Midbrain (tissue), 1 donor: ENCODE results near the gene ZNF184.

Source experiments
- DNase-seq: peaks from one replicate; lab custom pipeline; 2025; lab: John Stamatoyannopoulos, UW

ZNF184 gene

DNA sequence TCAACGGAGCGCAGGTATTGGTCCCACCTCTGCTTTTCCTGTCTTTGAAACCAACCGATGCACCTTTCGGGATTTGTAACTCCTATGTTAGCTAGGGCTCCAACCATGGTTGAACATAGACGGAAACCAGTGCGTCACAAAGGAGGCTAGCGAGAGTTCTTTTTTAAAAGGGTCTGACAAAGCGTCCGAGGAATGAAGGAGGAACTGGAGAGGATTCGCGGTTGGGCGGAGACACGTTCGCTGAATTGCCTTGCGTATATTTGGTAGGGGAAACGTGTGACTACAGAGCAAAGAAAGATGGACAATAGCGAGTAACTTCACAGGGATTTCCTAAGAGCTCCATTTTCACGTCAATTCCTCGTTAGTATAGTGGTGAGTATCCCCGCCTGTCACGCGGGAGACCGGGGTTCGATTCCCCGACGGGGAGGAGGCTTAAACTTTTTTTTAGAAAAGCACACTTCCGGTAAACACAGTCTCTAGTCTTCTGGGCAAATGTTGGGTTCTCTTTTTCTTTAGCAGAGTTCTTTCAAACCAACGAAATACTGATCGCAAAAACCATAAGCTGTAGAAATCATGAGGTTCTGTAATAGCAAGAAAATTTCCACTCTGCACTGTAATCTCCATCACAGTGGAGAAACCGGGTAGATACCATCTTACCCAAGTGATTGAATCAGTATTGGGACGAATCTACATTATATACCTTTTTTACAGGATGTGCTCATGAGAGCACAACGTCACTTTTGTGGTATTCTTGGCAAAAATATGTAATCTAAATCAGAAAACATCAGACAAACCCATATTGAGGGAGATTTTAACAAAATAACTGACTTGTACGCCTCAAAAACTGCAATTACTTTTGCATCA is 6.6 kb upstream of the ZNF184 start:
- DNase-seq: peak; percentile 87

DNA sequence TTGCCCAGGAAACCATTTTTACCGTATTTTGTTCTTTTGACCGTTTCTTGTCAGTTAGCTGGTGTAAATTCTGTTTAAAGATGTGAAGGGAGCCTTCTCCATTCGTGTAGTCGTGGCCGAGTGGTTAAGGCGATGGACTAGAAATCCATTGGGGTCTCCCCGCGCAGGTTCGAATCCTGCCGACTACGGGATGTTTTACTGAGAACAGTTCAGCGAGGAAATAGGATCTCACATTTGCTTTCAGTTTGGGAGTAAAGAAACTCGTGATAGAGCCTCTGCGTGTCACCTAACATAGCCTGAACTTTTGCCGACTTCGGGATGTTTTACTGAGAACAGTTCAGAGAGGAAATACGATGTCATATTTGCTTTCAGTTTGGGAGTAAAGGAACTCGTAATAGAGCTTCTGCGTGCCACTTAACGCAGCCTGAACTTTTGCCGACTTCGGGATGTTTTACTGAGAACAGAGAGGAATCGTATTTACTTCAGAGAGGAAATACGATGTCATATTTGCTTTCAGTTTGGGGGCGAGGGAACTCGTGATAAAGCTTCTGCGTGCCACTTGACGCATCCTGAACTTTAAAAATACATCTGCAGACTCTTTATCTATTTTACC is 5.9 kb upstream of the ZNF184 start:
- peak; percentile 93 for DNase-seq

DNA sequence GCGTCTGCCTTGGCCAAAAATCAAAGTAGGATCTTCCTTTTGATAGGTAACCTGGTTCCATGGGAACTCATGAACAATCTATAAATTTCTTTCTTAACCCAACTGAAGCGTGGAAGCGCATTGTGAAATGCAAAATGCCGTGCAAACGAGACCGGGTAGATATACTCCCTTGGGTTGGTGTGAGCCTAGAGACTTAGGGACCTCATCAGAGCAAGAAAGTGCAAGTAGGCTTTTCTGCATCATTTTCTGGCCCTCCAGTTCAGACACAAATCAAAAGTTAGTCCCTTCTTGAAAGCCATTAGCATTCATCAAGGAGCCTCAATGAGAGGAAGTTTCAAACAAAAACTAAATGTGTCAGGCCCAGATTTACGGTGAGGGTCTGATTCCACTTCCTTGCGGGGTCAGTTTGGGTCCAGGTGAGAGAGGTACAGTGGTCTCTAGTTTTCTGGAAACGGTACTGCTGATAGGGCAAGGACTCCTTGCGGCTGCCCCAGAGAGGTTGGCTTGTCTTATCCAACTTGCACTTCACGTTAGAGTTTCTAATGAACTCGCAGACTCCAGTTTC is 5.3 kb upstream of the ZNF184 start:
- DNase-seq: no peak

DNA sequence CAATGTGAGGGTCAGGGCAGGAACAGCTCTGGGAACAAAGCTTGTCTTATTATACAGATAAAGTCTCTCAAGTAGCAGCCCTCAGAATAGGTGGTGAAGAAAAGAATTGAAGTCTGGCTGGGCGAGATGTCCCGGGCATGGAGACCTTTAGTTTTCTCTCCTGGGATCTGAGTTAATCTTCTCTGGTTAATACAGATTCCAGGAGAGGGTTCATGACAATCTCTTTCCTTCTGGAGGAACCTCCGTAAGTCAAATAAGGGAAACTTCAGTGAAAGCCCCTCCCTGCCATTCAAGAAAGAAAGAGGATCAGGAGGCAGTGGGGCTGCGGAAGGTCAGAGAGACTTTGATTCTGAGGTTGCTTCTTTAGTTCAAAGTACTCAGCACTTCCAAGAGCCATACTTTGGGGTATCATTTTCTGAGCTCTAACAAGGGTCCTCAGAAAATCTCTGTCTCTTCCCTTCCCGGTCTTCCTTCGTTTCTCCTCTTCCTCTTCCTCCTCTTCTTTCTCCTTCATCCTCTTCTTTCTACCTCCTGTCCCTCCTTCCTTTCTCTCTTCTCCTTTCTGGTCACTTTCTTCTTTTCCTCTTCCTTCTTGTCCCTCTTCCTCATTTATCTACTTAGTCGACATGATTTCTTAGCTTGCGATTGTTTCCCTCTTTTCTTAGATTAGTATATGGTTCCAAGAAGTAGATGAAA is 4.6 kb upstream of the ZNF184 start:
- DNase-seq: no peak

DNA sequence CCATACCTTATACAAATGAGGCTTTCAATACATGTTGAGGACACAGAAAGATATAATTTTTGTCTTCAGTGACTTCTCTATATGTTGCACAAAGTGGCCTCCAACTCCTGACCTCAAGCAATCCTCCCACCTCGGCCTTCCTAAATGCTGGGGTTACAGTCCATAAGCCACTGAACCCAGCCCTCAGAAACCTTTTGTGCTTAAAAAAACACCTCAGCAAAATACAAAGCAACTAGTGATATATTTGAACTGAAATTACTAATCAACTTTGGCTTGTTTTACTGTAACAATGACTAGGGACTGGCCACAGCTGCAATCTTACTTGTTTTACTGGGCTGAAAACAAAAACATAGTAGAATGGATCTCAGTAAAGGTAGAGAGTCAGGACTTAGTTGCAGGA is 3.2 kb upstream of the ZNF184 start:
- no peak for DNase-seq

DNA sequence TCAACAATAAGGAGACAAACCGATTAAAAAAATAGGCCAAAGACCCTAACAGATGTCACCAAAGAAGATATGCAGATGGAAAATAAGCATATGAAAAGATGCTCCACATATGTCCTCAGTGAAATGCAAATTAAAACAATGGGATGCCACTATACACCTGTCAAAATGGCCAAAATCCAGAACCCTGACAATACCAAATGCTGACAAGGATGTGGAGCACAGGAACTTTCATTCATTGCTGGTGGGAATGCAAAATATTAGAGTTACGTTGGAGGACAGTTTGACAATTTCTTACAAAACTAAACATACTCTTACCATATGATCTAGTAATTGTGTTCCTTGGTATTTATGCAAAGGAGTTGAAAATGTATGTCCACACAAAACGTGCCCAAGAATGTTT is 1.8 kb upstream of the ZNF184 start:
- no peak for DNase-seq

DNA sequence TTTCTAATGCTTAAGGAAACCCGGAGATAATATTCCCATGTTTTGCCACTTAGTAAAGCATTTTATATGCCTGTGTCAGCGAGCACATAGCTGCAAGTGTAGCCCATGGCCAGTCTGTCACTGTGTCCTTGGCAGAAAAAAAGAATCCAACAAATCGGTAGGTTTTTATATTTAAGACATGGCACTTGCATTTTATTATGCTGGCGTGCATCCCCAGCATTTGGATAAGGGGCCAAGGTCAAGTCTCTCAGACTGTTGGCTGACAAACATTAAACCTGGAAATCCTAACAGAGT is 1.2 kb upstream of the ZNF184 start:
- no peak for DNase-seq

DNA sequence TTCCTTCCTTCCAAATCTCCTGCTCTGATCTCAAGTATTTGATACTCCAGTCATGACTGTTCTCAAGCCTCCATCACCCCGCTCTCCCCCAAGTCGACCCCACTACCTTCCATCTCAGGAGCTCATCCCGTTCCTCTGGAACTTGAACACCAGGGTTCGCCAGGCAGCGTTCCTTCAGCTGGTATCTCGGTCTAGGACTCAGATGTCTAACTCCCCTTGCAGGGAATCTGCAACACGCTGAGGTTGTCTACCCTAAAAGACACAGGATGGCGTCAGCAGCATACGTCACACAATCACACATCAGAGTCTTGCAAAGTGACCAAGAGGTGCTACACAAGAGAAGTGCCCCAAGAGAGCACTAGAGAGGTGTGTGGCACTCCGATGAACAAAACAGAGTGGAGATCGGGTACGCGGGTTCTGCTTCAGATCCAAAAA is 706 bp downstream of the ZNF184 start:
- DNase-seq: peak; percentile 47

DNA sequence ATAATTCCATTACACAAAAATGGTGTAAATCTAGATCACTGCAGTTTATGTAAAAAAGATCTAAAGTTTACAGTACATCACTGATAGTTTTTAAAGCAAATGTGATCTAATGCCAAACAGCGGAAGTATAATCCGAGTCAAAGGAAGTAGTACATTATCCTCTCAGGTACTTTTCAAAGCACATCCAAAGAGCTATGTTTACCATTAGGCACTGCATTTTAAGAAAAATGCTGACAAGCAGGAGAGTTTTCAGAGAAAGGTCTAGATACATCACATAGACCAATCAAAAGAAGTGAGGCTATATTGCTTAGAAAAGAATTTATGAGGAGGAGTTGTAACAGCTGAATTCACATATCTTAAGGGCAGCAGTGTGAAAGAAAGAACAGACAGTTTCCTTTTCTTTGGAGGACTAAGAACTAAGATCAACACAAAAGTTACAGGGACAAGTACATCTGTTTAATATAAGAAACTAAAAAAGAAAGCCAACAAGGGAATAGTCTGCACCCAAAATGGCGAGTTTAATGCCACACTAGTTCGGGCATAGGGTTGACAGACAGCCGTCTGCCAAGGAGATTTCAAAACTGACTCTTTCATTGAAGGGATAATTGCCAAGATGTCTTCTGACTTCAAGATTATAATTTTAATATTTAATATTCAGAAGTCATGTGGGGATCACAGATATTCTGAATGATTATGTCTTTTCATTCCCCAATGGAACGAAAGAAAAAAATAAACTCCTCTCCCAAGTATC is 1.4 kb downstream of the ZNF184 start:
- DNase-seq: no peak

DNA sequence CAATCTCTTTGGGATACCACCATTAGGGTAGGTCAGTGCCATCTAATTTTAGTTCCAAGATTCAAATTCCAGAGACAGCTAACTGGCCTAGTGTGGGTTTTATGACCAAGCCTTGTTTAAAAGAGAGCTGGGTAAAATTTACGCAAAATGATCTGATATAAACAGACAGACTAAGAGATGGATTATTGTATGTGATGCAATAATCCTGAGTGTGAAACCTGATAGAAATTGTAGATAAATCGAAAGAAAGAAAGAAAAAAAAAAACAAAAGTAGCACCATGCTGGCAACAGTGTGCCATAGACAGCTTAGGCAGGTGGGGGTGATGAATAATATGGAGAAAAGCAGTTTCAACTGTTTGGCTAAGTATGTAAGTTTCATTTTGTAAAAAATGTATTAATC is 2.9 kb downstream of the ZNF184 start:
- DNase-seq: no peak

DNA sequence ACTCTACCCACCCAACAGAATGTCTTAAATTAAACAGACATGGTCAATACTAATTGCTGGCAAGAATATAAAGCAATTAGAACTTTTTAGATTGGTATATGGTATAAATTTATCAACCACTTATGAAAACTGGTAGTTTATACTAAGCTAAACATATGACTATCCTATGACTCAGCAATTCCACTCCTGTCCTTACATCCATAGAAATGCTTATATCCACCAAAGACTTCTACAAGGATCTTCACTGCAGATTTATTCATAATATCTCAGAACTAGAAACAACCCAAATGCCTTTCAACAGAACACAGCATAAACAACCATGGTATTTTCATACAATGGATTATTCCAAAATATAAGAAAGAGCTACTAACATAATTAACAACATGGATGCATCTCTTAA is 4.6 kb downstream of the ZNF184 start:
- DNase-seq: no peak

DNA sequence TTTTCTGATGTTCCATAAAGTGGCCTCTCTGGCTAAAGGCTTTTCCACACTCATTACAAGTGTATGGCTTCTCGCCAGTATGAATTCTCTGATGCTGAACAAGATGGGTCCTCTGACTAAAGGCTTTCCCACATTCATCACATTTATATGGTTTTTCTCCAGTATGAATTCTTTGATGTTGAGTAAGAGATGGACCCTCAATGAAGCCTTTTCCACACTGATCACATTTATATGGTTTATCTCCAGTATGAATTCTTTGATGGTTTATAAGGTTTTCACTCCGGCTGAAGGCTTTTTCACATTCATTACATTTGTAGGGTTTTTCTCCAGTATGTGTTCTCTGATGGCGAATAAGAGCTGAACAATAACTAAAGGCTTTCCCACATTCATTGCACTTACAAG is 20.4 kb downstream of the ZNF184 start:
- DNase-seq: no peak

DNA sequence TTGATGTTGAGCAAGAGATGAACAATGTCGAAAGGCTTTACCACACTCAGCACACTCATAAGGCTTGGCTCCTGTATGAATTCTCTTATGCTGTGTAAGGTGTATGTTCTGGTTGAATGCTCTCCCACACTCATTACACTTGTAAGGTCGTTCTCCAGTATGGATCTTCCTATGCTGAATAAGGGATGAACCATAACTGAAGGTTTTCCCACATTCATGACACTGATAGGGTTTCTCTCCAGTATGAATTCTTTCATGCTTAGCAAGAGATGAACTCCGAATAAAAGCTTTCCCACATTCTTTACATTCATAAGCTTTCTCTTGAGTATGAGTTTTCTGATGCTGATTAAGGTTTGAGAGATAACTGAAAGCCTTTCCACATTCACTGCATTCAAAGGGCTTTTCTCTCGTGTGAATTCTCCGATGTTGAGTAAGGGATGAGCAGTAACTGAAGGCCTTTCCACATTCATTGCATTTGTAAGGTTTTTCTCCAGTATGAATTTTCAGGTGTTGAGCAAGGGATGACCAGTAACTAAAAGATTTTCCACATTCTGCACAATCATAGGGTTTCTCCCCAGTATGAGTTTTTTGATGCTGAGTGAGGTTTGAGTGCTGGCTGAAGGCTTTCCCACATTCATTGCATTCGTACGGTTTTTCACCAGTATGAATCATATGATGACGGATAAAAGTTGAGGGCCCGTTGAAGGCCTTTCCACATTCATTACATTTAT is 21.1 kb downstream of the ZNF184 start:
- DNase-seq: no peak

DNA sequence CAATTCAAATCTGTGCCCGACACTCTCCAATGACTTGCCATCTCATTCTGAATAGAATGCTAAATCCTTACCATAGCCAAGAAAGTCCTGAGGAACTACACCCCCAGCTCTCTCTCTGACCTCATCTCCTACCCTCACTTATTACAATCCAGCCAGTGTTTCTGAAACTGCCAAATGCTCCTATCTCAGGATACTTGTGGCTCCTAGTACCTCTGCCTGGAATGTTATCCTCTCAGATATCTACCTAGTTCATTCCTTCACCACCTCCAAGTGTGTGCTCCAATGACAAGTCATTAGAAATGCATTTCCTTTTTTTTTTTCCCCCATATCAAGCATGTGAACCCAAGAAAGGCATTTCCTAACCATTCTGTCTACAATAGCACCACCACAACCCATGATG is 24.4 kb downstream of the ZNF184 start:
- no peak for DNase-seq

DNA sequence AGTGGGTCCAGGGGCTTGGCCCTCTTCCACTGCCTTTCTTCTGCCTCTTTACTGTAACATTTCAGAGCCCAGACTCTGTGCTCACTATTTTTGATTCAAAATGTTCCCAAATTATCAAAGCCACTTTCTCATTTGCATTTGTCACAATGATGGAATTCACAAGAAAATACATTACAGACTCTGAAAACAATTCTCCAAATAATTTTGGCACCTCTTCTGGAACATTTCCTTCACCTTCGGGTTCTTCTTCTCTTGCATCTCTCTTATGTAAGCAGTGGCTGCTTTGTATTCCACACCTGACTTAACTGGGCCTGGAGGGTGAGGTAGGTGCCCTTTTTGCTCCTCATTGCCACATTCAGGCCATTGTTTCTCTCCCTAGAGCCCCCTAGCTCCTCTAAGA is 30.0 kb downstream of the ZNF184 start:
- DNase-seq: no peak

DNA sequence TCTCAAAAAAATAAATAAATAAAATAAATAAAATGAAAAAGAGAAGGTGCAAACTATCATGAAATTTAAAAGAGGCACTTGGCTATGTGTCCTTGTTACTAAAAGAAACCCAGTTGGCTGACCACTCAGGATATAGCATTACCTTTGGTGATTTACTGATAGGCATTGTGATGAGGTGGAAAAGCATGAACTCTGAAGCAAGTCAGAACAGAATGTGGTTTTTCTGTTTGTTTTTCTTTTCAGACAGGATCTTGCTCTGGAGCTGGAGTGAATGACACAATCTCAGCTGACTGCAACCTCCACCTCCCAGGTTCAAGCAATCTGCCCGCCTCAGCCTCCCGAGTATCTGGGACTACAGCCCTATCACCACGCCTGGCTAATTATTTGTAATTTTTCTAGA is 31.9 kb downstream of the ZNF184 start:
- DNase-seq: no peak

DNA sequence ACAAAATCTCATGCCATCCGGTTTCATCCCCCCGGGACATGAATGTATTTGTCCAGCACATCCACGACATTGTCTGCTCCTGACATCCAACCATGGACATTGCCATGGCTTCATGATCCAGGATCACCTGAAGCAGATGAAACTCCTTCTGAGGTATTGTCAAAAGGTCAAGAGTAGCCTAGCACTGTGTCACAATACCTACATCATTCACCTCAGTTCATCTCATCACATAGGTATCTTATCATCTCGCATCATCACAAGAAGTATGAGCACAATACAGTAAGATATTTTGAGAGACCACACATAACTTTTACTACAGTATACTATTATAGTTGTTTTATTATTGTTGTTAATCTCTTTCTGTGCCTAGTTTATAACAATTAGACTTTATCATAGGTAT is 33.5 kb downstream of the ZNF184 start:
- no peak for DNase-seq

DNA sequence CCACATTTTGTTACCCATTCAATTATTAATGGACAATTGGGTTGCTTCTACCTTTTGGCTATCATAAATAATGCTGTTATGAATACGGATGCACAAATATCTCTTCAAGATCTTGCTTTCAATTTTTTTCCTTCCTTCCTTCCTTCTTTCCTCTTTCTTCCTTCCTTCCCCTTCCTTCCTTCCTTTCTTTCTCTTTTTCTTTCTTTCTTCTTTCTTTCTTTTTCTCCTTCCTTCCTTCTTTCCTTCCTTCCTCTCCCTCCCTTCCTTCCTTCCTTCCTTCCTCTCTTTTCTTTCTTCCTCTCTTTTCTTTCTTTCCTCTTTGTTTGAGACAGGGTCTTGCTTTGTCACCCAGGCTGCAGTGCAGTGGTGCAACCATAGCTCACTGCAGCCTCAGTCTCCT is 39.2 kb downstream of the ZNF184 start:
- DNase-seq: no peak

DNA sequence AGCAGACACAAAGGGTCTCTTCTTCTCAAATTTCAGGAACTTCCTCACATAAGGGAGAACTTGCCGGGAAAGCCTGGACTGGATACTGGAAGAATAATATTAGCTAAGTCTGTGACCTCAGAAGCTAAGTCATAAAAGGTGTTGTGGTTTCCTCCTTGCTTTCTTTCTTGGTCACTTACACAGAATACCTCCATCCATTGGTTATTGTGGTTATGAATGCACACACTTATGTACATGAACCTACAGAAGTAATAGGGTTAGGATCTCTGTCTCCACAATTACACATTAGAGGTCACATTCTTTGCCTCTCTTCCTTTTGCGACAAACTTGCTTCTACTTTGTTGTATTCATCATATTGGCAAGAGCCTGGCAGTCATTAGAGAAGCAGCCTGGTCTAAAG is 43.9 kb downstream of the ZNF184 start:
- DNase-seq: no peak

DNA sequence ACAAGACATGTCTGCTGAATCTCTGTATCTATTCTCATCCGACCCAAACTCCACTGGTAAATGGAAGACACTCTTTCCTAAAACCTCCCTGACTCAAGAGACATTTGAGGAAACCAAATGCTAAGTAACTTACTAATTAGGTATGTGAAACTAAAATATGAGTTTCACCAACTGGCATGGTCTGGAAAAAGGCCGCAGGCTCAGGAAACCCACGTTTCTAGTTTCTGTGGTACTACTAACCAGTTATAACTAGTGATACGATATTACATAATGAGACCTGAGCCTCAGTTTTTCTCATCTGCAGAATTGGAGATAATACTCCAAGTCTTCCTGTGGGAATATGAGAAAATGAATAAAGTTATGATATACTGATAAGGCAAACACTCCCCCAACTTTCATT is 44.4 kb downstream of the ZNF184 start:
- DNase-seq: no peak

DNA sequence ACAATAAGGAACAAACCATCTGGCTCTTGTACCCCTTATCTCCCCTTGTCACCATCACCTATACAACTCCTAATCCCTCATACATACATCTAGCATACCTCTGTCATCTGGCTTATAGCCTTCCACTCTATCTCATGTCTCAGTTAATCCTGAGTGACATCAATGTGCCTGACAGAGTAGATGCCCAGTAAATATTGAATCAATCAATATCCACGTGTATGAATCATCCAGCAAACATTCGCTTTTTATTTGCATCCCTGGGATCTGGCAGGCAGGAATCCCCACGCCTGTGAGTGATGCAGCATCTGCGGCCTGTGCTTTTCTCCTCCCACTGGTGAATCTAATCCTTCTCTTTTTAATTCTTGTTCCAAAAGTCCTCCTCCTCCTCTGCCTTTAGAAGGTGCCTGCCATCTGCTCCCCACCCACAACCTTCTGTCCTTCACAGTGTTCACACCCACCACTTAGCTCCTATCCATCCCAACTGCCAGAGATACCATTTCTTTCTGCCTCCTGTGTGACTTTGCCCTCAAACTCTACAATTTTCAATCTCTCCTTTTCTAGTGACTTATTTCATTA is 46.8 kb downstream of the ZNF184 start:
- DNase-seq: no peak
